ENCODE results near the gene MAPKAPK3.

Gene MAPKAPK3

DNA sequence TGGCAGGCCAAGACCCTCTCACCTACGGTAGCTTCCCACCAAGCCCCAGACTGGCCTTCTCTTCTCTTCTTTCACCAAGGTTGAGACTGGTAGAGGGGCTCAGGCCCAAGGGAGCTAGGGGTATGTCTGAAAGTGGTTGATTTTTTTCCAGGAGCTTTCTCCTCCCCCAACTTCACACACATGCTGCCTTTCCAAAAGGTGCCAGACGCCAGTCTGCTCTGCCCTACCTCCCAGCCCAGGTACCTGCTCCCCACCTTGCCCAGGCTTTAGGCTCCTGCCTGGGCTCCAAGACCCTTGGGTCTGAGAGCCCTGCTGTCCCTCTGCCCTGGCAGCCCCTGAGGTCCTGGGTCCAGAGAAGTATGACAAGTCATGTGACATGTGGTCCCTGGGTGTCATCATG is 28.4 kb downstream of the MAPKAPK3 start:
- TF ChIP-seq BACH2 (CRISPR knock-in tag; IDR thresholded peaks at IDR 0.05; ENCODE audit: borderline replicate concordance): no peak
- ATAC-seq: no peak

- ATAC-seq: no peak; the same call in 2 of the 3 replicates
- peak; percentile 29; the same call in 1 of the 2 replicates for TF ChIP-seq ZNF70 (CRISPR knock-in tag; IDR thresholded peaks at IDR 0.05)
- TF ChIP-seq ARNTL (CRISPR knock-in tag; IDR thresholded peaks at IDR 0.05; ENCODE audit: borderline replicate concordance, low read depth): no peak
Measured at GRCh38 chr3:50648313-50648712, 31.4 kb downstream of the MAPKAPK3 start.

DNA sequence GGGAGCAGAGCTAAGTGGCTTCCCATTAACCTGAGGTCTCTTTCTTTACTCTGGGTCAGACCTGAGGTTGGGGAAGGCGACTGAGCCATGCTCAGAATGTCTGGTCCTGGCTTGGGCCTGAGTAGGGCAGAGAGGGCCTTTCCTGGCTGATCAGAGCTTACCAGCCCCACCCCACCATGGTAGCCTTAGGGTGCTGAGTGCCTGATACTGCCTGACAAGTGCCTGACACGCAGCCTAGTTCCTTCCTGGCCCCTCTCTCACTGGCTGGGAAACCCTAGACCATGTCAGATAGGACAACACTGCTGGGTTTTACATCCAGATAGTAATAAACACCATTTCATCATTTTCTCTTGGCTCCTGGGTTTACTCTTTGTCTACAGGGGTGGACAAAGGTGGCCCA is 32.0 kb downstream of the MAPKAPK3 start:
- ATAC-seq: no peak; the same call in 2 of the 3 replicates
- no peak for TF ChIP-seq TCF4 (CRISPR knock-in tag; IDR thresholded peaks at IDR 0.05; ENCODE audit: borderline replicate concordance)
- TF ChIP-seq GLIS3 (CRISPR knock-in tag; IDR thresholded peaks at IDR 0.05): no peak
- TF ChIP-seq ZNF565 (CRISPR knock-in tag; conservative IDR thresholded peaks at IDR 0.05; ENCODE audit: low read depth): no peak
- TF ChIP-seq ZNF70 (CRISPR knock-in tag; IDR thresholded peaks at IDR 0.05): no peak
- TF ChIP-seq ISL1 (CRISPR knock-in tag; IDR thresholded peaks at IDR 0.05): no peak
- no peak for TF ChIP-seq ZC3H10 (CRISPR knock-in tag; IDR thresholded peaks at IDR 0.05)
- no peak for TF ChIP-seq ESRRG (CRISPR knock-in tag; IDR thresholded peaks at IDR 0.05)
- TF ChIP-seq ARNTL (CRISPR knock-in tag; IDR thresholded peaks at IDR 0.05; ENCODE audit: borderline replicate concordance, low read depth): no peak
- TF ChIP-seq, protein P1, sequence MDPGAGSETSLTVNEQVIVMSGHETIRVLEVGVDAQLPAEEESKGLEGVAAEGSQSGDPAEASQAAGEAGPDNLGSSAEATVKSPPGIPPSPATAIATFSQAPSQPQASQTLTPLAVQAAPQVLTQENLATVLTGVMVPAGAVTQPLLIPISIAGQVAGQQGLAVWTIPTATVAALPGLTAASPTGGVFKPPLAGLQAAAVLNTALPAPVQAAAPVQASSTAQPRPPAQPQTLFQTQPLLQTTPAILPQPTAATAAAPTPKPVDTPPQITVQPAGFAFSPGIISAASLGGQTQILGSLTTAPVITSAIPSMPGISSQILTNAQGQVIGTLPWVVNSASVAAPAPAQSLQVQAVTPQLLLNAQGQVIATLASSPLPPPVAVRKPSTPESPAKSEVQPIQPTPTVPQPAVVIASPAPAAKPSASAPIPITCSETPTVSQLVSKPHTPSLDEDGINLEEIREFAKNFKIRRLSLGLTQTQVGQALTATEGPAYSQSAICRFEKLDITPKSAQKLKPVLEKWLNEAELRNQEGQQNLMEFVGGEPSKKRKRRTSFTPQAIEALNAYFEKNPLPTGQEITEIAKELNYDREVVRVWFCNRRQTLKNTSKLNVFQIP (CRISPR knock-in tag; IDR thresholded peaks at IDR 0.05; ENCODE audit: borderline replicate concordance, low read depth): no peak
- no peak for TF ChIP-seq PPARA (CRISPR knock-in tag; IDR thresholded peaks at IDR 0.05; ENCODE audit: borderline replicate concordance)
- no peak for TF ChIP-seq PATZ1 (CRISPR knock-in tag; IDR thresholded peaks at IDR 0.05; ENCODE audit: borderline replicate concordance)

DNA sequence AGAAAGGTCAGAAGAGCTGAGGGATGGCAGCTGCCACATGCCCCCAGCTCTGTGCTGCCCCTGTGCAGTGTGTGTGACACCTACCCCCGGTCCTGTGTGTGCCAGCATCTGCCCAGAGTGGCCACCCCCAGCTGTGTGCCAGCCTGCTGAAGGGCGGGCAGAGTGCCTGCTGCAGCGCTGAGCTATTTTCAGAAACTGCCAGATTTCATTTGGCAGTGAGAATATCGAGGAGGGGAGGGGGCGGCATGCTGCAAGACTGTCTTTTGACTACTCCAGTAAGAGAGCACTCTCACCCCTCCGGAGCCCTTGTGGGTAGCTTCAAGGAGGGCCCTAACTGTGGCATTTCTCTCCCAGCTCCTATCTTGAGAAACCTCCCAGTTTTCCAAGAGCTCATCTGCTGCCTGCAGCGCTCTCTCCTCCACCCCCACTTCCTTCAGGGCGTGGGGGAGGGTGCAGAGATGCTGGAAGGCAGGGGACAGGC is 32.5 kb downstream of the MAPKAPK3 start:
- no peak for ATAC-seq
- TF ChIP-seq CREB5 (CRISPR knock-in tag; IDR thresholded peaks at IDR 0.05; ENCODE audit: low read depth) (no peak), TSHZ2 (CRISPR knock-in tag; IDR thresholded peaks at IDR 0.05) (no peak)

DNA sequence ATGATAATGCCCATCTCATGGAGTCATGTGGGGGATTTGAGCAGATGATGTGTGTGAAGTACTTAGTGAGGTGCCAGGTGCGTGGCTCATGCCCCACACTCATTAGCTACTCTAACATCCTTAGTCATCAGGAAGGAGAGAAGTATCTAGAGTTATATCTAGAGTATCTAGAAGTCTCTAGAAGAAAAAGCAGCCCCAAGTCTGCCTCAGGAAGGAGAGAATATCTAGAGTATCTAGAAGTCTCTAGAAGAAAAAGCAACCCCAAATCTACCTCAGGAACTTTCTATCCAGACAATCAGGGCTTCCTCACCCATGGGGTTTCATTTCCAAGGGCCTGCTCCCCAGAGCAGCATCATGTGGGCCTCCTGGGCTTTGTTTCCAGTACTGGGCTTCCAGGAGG is 33.1 kb downstream of the MAPKAPK3 start:
- no peak for ATAC-seq
- TF ChIP-seq BACH2 (CRISPR knock-in tag; IDR thresholded peaks at IDR 0.05; ENCODE audit: borderline replicate concordance): no peak
- no peak for TF ChIP-seq ZFP30 (CRISPR knock-in tag; IDR thresholded peaks at IDR 0.05)
- no peak for TF ChIP-seq ISL1 (CRISPR knock-in tag; IDR thresholded peaks at IDR 0.05)
- TF ChIP-seq ESRRG (CRISPR knock-in tag; IDR thresholded peaks at IDR 0.05): no peak

- TF ChIP-seq ESRRG (CRISPR knock-in tag; IDR thresholded peaks at IDR 0.05) (no peak), TOX (CRISPR knock-in tag; IDR thresholded peaks at IDR 0.05; ENCODE audit: borderline replicate concordance) (no peak), TCF4 (CRISPR knock-in tag; IDR thresholded peaks at IDR 0.05; ENCODE audit: borderline replicate concordance) (no peak), SNAI2 (CRISPR knock-in tag; IDR thresholded peaks at IDR 0.05) (no peak), RARB (CRISPR knock-in tag; IDR thresholded peaks at IDR 0.05) (no peak), PATZ1 (CRISPR knock-in tag; IDR thresholded peaks at IDR 0.05; ENCODE audit: borderline replicate concordance) (no peak), BACH2 (CRISPR knock-in tag; IDR thresholded peaks at IDR 0.05; ENCODE audit: borderline replicate concordance) (no peak), OSR1 (CRISPR knock-in tag; IDR thresholded peaks at IDR 0.05) (no peak), GLIS3 (CRISPR knock-in tag; IDR thresholded peaks at IDR 0.05) (no peak), TSHZ2 (CRISPR knock-in tag; IDR thresholded peaks at IDR 0.05) (no peak)
- no peak for ATAC-seq
Measured at GRCh38 chr3:50651445-50651844, 34.5 kb downstream of the MAPKAPK3 start.
